Neural cell (in vitro differentiated cells): Measurements from ENCODE around the gene CETN2. TPM values are rescaled to one million over a fixed set of nuclear protein-coding genes. Genes with fewer than 3 reads are reported as not detected.
"Not testable (repeated sequence)": the region's sequence is repeated elsewhere in the genome, so short reads cannot be mapped to it uniquely, and the experiment has no call there.

Experiments used
- H2AFZ ChIP-seq: fragments of 200-600, 300-800 bp; sonication (generic), shearing (Covaris generic); 2 replicates; pipeline ENCODE4 v1.6.0; 2014; ENCODE audit warnings: low read depth, mild to moderate bottlenecking, antibody characterized with exemption, low read length, moderate library complexity
- H3F3A ChIP-seq: fragments of 200-600 bp; shearing (Covaris generic); 2 replicates; pipeline ENCODE4 v1.6.1; 2016; ENCODE audit warnings: mild to moderate bottlenecking, moderate library complexity, mixed read lengths, antibody characterized with exemption, low read length; ENCODE audit not compliant: insufficient read depth, poor library complexity, severe bottlenecking
- H3K27ac ChIP-seq: fragments of 200-600, 300-800 bp; sonication (generic), shearing (Covaris generic); 2 replicates; pipeline ENCODE4 v1.5.1; 2014; ENCODE audit warnings: mild to moderate bottlenecking, low read length, moderate library complexity
- H3K27me3 ChIP-seq: fragments of 300-800, 200-600 bp; sonication (generic), shearing (Covaris generic); 2 replicates; pipeline ENCODE4 v1.6.0; 2014; ENCODE audit warnings: mild to moderate bottlenecking, low read depth, low read length, moderate library complexity; ENCODE audit not compliant: insufficient read depth
- H3K36me3 ChIP-seq: fragments of 300-800, 200-600 bp; sonication (generic), shearing (Covaris generic); 2 replicates; pipeline ENCODE4 v1.5.1; 2014; ENCODE audit warnings: mild to moderate bottlenecking, antibody characterized with exemption, low read length, moderate library complexity; ENCODE audit not compliant: insufficient read depth
- H3K4me2 ChIP-seq: fragments of 300-800, 200-600 bp; sonication (generic), shearing (Covaris generic); 2 replicates; pipeline ENCODE4 v1.6.0; 2014; ENCODE audit warnings: mild to moderate bottlenecking, low read length
- H3K4me3 ChIP-seq: fragments of 300-800, 200-600 bp; sonication (generic), shearing (Covaris generic); 2 replicates; pipeline ENCODE4 v1.5.1; 2014; ENCODE audit warnings: mild to moderate bottlenecking, low read length, moderate library complexity
- H3K79me2 ChIP-seq: fragments of 200-600 bp; shearing (Covaris generic); replicated peaks from 2 replicates; pipeline ENCODE4 v1.6.0; 2014; ENCODE audit warnings: mild to moderate bottlenecking, low read length, moderate library complexity; ENCODE audit not compliant: insufficient read depth
- H3K9ac ChIP-seq: fragments of 300-800, 200-600 bp; sonication (generic), shearing (Covaris generic); 2 replicates; pipeline ENCODE4 v1.6.1; 2016; ENCODE audit warnings: mild to moderate bottlenecking, low read length, mixed read lengths
- H3K9me2 ChIP-seq: fragments of 200-600 bp; shearing (Covaris generic); 2 replicates; pipeline ENCODE4 v1.6.1; 2016; ENCODE audit warnings: mild to moderate bottlenecking, low read length, mixed read lengths; ENCODE audit not compliant: insufficient read depth
- H3K9me3 ChIP-seq: fragments of 200-600, 300-800 bp; sonication (generic), shearing (Covaris generic); 2 replicates; pipeline ENCODE4 v1.6.1; 2016; ENCODE audit warnings: mild to moderate bottlenecking, mixed run types, low read length, moderate library complexity, mixed read lengths
- H4K20me1 ChIP-seq: fragments of 200-600 bp; shearing (Covaris generic); 2 replicates; pipeline ENCODE4 v1.6.1; 2016; ENCODE audit warnings: mild to moderate bottlenecking, mixed run types; ENCODE audit not compliant: insufficient read depth
- EZH2 ChIP-seq: fragments of 200-600, 300-800 bp; shearing (Covaris generic), sonication (generic); IDR thresholded peaks from 2 replicates; pipeline ENCODE4 v1.6.1; 2014; ENCODE audit warnings: antibody characterized with exemption, low read length, borderline replicate concordance, mild to moderate bottlenecking; ENCODE audit not compliant: insufficient read depth, poor library complexity, severe bottlenecking
- MXI1 ChIP-seq: fragments of 450-650 bp; conservative IDR thresholded peaks from 2 replicates; pipeline ENCODE4 v1.6.1; 2014; ENCODE audit warnings: antibody characterized with exemption, mild to moderate bottlenecking; ENCODE audit not compliant: poor library complexity, severe bottlenecking
- RAD21 ChIP-seq: fragments of 450-650 bp; conservative IDR thresholded peaks from 2 replicates; pipeline ENCODE4 v1.6.1; 2014; ENCODE audit warnings: antibody characterized with exemption, mild to moderate bottlenecking, moderate library complexity
- SMC3 ChIP-seq: fragments of 450-650 bp; conservative IDR thresholded peaks from 2 replicates; pipeline ENCODE4 v1.6.1; 2014; ENCODE audit warnings: antibody characterized with exemption, mild to moderate bottlenecking, moderate library complexity; ENCODE audit not compliant: poor library complexity
- polyA plus RNA-seq: library from polyadenylated mRNA; depleted of rRNA; stranded (reverse); fragments of >200 nt; gene quantifications from 2 replicates; pipeline ENCODE4 v1.2.3, GENCODE V29; 2014
- TF ChIP-seq, protein P1 (sequence below): IDR thresholded peaks from 2 replicates; pipeline ENCODE4 v1.6.1; 2012; ENCODE audit warnings: borderline replicate concordance

Gene CETN2
- polyA plus RNA-seq, 1 donor from 2014 or later: 163 TPM

DNA sequence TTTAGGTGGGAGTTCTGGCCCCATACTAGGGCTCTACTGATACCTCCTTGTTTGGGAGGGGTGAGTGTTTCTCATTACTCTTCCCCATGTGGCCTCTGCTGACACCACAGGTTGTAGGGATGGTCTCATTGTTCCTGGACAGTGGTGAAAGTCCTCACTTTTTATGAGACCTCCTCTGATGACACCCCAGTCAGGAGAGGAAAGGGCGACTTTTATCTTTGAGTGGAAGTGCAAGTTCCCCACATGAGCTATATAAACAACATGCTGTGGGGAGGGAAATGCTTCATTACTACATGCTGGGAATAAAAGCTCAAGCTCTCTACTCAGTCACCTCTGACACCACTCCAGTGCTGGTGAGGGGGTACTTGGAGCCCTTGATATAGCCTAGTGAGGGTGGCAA is 31.6 kb downstream of the CETN2 start:
- Histone ChIP-seq H3K36me3 (no peaks in the 10 kb centered on the region), H3K79me2 (no peaks in the 10 kb centered on the region), H3K27ac (no peak overlapping the region), H4K20me1 (no peaks in the 10 kb centered on the region), H3K4me3 (no peak overlapping the region), H3K4me2 (no peak overlapping the region), H3K27me3 (no peaks in the 10 kb centered on the region), H2AFZ (no peak overlapping the region), H3K9me3 (no peaks in the 10 kb centered on the region), H3F3A (no peaks in the 10 kb centered on the region), H3K9me2 (no peaks in the 10 kb centered on the region), H3K9ac (no peak overlapping the region)
- TF ChIP-seq, protein P1, sequence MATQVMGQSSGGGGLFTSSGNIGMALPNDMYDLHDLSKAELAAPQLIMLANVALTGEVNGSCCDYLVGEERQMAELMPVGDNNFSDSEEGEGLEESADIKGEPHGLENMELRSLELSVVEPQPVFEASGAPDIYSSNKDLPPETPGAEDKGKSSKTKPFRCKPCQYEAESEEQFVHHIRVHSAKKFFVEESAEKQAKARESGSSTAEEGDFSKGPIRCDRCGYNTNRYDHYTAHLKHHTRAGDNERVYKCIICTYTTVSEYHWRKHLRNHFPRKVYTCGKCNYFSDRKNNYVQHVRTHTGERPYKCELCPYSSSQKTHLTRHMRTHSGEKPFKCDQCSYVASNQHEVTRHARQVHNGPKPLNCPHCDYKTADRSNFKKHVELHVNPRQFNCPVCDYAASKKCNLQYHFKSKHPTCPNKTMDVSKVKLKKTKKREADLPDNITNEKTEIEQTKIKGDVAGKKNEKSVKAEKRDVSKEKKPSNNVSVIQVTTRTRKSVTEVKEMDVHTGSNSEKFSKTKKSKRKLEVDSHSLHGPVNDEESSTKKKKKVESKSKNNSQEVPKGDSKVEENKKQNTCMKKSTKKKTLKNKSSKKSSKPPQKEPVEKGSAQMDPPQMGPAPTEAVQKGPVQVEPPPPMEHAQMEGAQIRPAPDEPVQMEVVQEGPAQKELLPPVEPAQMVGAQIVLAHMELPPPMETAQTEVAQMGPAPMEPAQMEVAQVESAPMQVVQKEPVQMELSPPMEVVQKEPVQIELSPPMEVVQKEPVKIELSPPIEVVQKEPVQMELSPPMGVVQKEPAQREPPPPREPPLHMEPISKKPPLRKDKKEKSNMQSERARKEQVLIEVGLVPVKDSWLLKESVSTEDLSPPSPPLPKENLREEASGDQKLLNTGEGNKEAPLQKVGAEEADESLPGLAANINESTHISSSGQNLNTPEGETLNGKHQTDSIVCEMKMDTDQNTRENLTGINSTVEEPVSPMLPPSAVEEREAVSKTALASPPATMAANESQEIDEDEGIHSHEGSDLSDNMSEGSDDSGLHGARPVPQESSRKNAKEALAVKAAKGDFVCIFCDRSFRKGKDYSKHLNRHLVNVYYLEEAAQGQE: no peak
- TF ChIP-seq RAD21 (no peak), SMC3 (no peak), MXI1 (no peak), EZH2 (no peak)

DNA sequence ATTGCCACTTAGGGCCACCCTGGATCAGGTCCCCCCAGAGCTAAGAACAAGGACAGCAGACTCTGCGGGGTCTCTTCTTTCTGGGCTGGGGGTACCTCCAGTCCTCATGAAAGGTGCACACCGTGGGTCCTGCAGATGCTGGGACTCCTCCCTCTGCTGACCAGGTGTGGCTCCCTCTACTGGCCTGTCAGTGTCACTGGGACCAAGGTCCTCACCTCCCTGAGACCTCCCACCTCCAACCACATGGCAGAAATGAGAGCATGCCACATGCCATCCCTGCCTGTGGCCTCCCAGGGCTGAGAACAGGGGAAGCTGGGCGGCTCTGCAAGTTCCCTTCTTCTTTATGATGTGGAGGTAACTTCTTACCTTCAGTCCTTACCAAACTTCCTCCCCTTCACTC is 43.5 kb downstream of the CETN2 start:
- not testable (repeated sequence) for H3K4me3 ChIP-seq, H3K9me3 ChIP-seq, H3F3A ChIP-seq, H3K9me2 ChIP-seq, H3K36me3 ChIP-seq, H3K9ac ChIP-seq, H3K27ac ChIP-seq, H2AFZ ChIP-seq, H4K20me1 ChIP-seq, H3K27me3 ChIP-seq, H3K79me2 ChIP-seq, H3K4me2 ChIP-seq

Other genes with a start within 250 kb of the CETN2 start
- gene GABRQ, start 192.9 kb downstream of the CETN2 start, polyA plus RNA-seq: 1.0 and 1.2 TPM in 2 replicates
- gene MAGEA3, start 132.0 kb downstream of the CETN2 start, polyA plus RNA-seq: not detected in 2 replicates
- 1.5 TPM in 1 of 2 replicates, not detected in the other for gene CSAG2, start 121.5 kb downstream of the CETN2 start, polyA plus RNA-seq
- gene MAGEA2B, start 116.1 kb downstream of the CETN2 start, polyA plus RNA-seq: 4.5 and 5.3 TPM in 2 replicates
- not detected in 2 replicates for gene CSAG1, start 97.0 kb downstream of the CETN2 start, polyA plus RNA-seq
- not detected in 2 replicates for gene MAGEA12, start 97.0 kb downstream of the CETN2 start, polyA plus RNA-seq
- 1.6 and 1.8 TPM in 2 replicates for gene MAGEA2, start 76.9 kb downstream of the CETN2 start, polyA plus RNA-seq
- 1.1 and 1.2 TPM in 2 replicates for gene CSAG3, start 71.5 kb downstream of the CETN2 start, polyA plus RNA-seq
- not detected in 2 replicates for gene MAGEA6, start 61.1 kb downstream of the CETN2 start, polyA plus RNA-seq
- gene NSDHL, start 306 bp upstream of the CETN2 start, polyA plus RNA-seq: 18.4 and 21.7 TPM in 2 replicates
- 2.8 and 3.8 TPM in 2 replicates for gene ZNF185, start 67.3 kb upstream of the CETN2 start, polyA plus RNA-seq
- gene PNMA5, start 163.4 kb upstream of the CETN2 start, polyA plus RNA-seq: 1.0 and 1.4 TPM in 2 replicates
- 3.2 and 3.7 TPM in 2 replicates for gene PNMA3, start 225.7 kb upstream of the CETN2 start, polyA plus RNA-seq
- gene PNMA6A, start 241.7 kb upstream of the CETN2 start, polyA plus RNA-seq: 11.3 and 13.6 TPM in 2 replicates